ENCODE measurements around the gene ATAD3A. TPM values are rescaled to one million over a fixed set of nuclear protein-coding genes. Genes with fewer than 3 reads are reported as not detected.

Gene ATAD3A
- total and polyA plus RNA-seq, 2 donors (not counting 1 experiment from before 2014, with no cell fraction given), result 12.5 to 18.0 TPM

- peaks cover 3% of the 10 kb centered on the region for H4K20me1 ChIP-seq (ENCODE audit: control insufficient read depth, extremely low read depth, insufficient read depth, low read length)
- H3K79me2 ChIP-seq (ENCODE audit: control insufficient read depth, insufficient read depth, low read length), result peaks cover 24% of the 10 kb centered on the region
- H3K4me1 ChIP-seq (ENCODE audit: control insufficient read depth, extremely low read depth, insufficient read depth, low read length), result peaks cover 7% of the 10 kb centered on the region
- DNase-seq (ENCODE audit: low read depth in 2 of 2), result no peak
- no peaks in the 10 kb centered on the region for H3K27me3 ChIP-seq (ENCODE audit: control insufficient read depth, insufficient read depth, low read length)
- H3K4me2 ChIP-seq (ENCODE audit: extremely low read depth, insufficient read depth, low read length), result no peak overlapping the region
- H2AFZ ChIP-seq (ENCODE audit: low read length), result no peak overlapping the region
- no peak overlapping the region for H3K27ac ChIP-seq (ENCODE audit: insufficient read depth, low read length)
- no peak overlapping the region for H3K4me3 ChIP-seq (replicated peaks in 1 of 4; ENCODE audit: control extremely low read depth in 1 of 4, insufficient read depth in 1 of 4, low read depth in 3 of 4, low read length in 4 of 4)
- H3K9ac ChIP-seq (ENCODE audit: insufficient read depth, low read length), result no peak overlapping the region
- no peaks in the 10 kb centered on the region for H3K9me3 ChIP-seq (ENCODE audit: control insufficient read depth, insufficient read depth, low read depth, low read length)
- peaks cover 27% of the 10 kb centered on the region for H3K36me3 ChIP-seq (ENCODE audit: control insufficient read depth, insufficient read depth, low read length)
- TF ChIP-seq CTCF (conservative IDR thresholded peaks at IDR 0.05 in 1 of 2, IDR thresholded peaks at IDR 0.05 in 1 of 2; ENCODE audit: low read depth in 1 of 2, low read length in 2 of 2), result no peak
- TF ChIP-seq EZH2 (IDR thresholded peaks at IDR 0.05; ENCODE audit: low read length, missing control alignments), result no peak
Measured at GRCh38 chr1:1541956-1542765, 30.2 kb downstream of the ATAD3A start.

GRCh38 chr1:1542766-1543705 lies 31.1 kb downstream of the ATAD3A start:
- Histone ChIP-seq H2AFZ (ENCODE audit: low read length) (no peak overlapping the region), H3K36me3 (ENCODE audit: control insufficient read depth, insufficient read depth, low read length) (peaks cover 22% of the 10 kb centered on the region), H3K4me2 (ENCODE audit: extremely low read depth, insufficient read depth, low read length) (no peak overlapping the region), H3K9ac (ENCODE audit: insufficient read depth, low read length) (no peak overlapping the region), H3K27ac (ENCODE audit: insufficient read depth, low read length) (no peak overlapping the region), H3K4me1 (ENCODE audit: control insufficient read depth, extremely low read depth, insufficient read depth, low read length) (peaks cover 7% of the 10 kb centered on the region), H3K27me3 (ENCODE audit: control insufficient read depth, insufficient read depth, low read length) (no peaks in the 10 kb centered on the region), H3K79me2 (ENCODE audit: control insufficient read depth, insufficient read depth, low read length) (peaks cover 16% of the 10 kb centered on the region), H4K20me1 (ENCODE audit: control insufficient read depth, extremely low read depth, insufficient read depth, low read length) (no peaks in the 10 kb centered on the region), H3K4me3 (replicated peaks in 1 of 4; ENCODE audit: control extremely low read depth in 1 of 4, insufficient read depth in 1 of 4, low read depth in 3 of 4, low read length in 4 of 4) (no peak overlapping the region), H3K9me3 (ENCODE audit: control insufficient read depth, insufficient read depth, low read depth, low read length) (no peaks in the 10 kb centered on the region)
- TF ChIP-seq CTCF (conservative IDR thresholded peaks at IDR 0.05 in 1 of 2, IDR thresholded peaks at IDR 0.05 in 1 of 2; ENCODE audit: low read depth in 1 of 2, low read length in 2 of 2) (no peak), EZH2 (IDR thresholded peaks at IDR 0.05; ENCODE audit: low read length, missing control alignments) (no peak)
- DNase-seq (ENCODE audit: low read depth in 2 of 2), result no peak

GRCh38 chr1:1543706-1544099 lies 31.7 kb downstream of the ATAD3A start:
- Histone ChIP-seq H3K27ac (ENCODE audit: insufficient read depth, low read length) (no peak overlapping the region), H3K9ac (ENCODE audit: insufficient read depth, low read length) (no peak overlapping the region), H3K4me3 (replicated peaks in 1 of 4; ENCODE audit: control extremely low read depth in 1 of 4, insufficient read depth in 1 of 4, low read depth in 3 of 4, low read length in 4 of 4) (no peak overlapping the region), H3K27me3 (ENCODE audit: control insufficient read depth, insufficient read depth, low read length) (no peaks in the 10 kb centered on the region), H3K9me3 (ENCODE audit: control insufficient read depth, insufficient read depth, low read depth, low read length) (no peaks in the 10 kb centered on the region), H3K36me3 (ENCODE audit: control insufficient read depth, insufficient read depth, low read length) (peaks cover 17% of the 10 kb centered on the region), H3K79me2 (ENCODE audit: control insufficient read depth, insufficient read depth, low read length) (peaks cover 9% of the 10 kb centered on the region), H2AFZ (ENCODE audit: low read length) (no peak overlapping the region), H3K4me1 (ENCODE audit: control insufficient read depth, extremely low read depth, insufficient read depth, low read length) (peaks cover 5% of the 10 kb centered on the region), H4K20me1 (ENCODE audit: control insufficient read depth, extremely low read depth, insufficient read depth, low read length) (no peaks in the 10 kb centered on the region), H3K4me2 (ENCODE audit: extremely low read depth, insufficient read depth, low read length) (no peak overlapping the region)
- no peak for DNase-seq (ENCODE audit: low read depth in 2 of 2)
- TF ChIP-seq CTCF (conservative IDR thresholded peaks at IDR 0.05 in 1 of 2, IDR thresholded peaks at IDR 0.05 in 1 of 2; ENCODE audit: low read depth in 1 of 2, low read length in 2 of 2) (no peak), EZH2 (IDR thresholded peaks at IDR 0.05; ENCODE audit: low read length, missing control alignments) (no peak)

All from fibroblast of lung (primary cell).